ENCODE data around the gene LRRC75A.
"Not testable (repeated sequence)": the region's sequence is repeated elsewhere in the genome, so short reads cannot be mapped to it uniquely, and the experiment has no call there.

The LRRC75A gene

GRCh38 chr17:16429083-16429482 is 62.9 kb downstream of the LRRC75A start:
- no peak for DNase-seq

- DNase-seq: peak; percentile 42 to 47
Measured at GRCh38 chr17:16428098-16428882, 63.7 kb downstream of the LRRC75A start.

- no peak for DNase-seq
Measured at GRCh38 chr17:16427020-16427419, 65.0 kb downstream of the LRRC75A start.

GRCh38 chr17:16425698-16426659 is 66.0 kb downstream of the LRRC75A start:
- no peak for DNase-seq

GRCh38 chr17:16425202-16425601 is 66.8 kb downstream of the LRRC75A start:
- DNase-seq: no peak

- no peak for DNase-seq
Measured at GRCh38 chr17:16423226-16423872, 68.6 kb downstream of the LRRC75A start.

GRCh38 chr17:16422416-16422815 is 69.6 kb downstream of the LRRC75A start:
- DNase-seq: no peak

GRCh38 chr17:16419929-16420271 is 72.1 kb downstream of the LRRC75A start:
- DNase-seq: peak; percentile 45 to 51

- peak; percentile 68 to 73 for DNase-seq
Measured at GRCh38 chr17:16419074-16419928, 72.7 kb downstream of the LRRC75A start.

- DNase-seq: no peak
Measured at GRCh38 chr17:16418685-16419068, 73.3 kb downstream of the LRRC75A start.

GRCh38 chr17:16417896-16418684 is 73.9 kb downstream of the LRRC75A start:
- DNase-seq: no peak

GRCh38 chr17:16417399-16417798 is 74.6 kb downstream of the LRRC75A start:
- no peak for DNase-seq

GRCh38 chr17:16415031-16415924 is 76.7 kb downstream of the LRRC75A start, which contains the start of gene TRPV2:
TSS of gene TRPV2 (plus strand) at chr17:16415571. CDS start at chr17:16417669, 2,098 bp downstream.
- peak; percentile 41 to 54 for DNase-seq

- DNase-seq: no peak
Measured at GRCh38 chr17:16407911-16408588, 83.9 kb downstream of the LRRC75A start.

- DNase-seq: no peak
Measured at GRCh38 chr17:16406742-16407674, 85.0 kb downstream of the LRRC75A start.

- not testable (repeated sequence) for DNase-seq
Measured at GRCh38 chr17:16403847-16404246, 88.1 kb downstream of the LRRC75A start.

GRCh38 chr17:16398270-16399267 is 93.4 kb downstream of the LRRC75A start:
- no peak for DNase-seq

Data from activated CD4-positive, alpha-beta T cell treated with anti-CD3 and anti-CD28 coated beads for 4 hours (primary cell).